Measurements from ENCODE around the gene PIEZO1. TPM values are rescaled to one million over a fixed set of nuclear protein-coding genes. Genes with fewer than 3 reads are reported as not detected.

Gene PIEZO1
- total RNA-seq, 6 experiments from 2014 or later = 238 to 293 (median 264) TPM

GRCh38 chr16:88809068-88809675 is 24.2 kb upstream of the PIEZO1 start:
- Mint-ChIP-seq H3K4me3 (no peak overlapping the region), H3K27me3 (ENCODE audit: insufficient read depth) (peaks cover 5% of the 10 kb centered on the region), H3K36me3 (ENCODE audit: low read depth) (no peaks in the 10 kb centered on the region; the same call in 1 of the 2 replicates), H3K4me1 (ENCODE audit: low read depth) (peaks cover 20% of the 10 kb centered on the region), H3K9me3 (no peaks in the 10 kb centered on the region), H3K27ac (peak overlapping the region; percentile 56)
- no peak for TF ChIP-seq CTCF (IDR thresholded peaks at IDR 0.05)
- no peak for DNase-seq

GRCh38 chr16:88807626-88808453 is 22.8 kb upstream of the PIEZO1 start:
- no peak overlapping the region for H3K27ac Mint-ChIP-seq
- H3K27me3 Mint-ChIP-seq (ENCODE audit: insufficient read depth) = peaks cover 5% of the 10 kb centered on the region
- H3K9me3 Mint-ChIP-seq = no peaks in the 10 kb centered on the region
- no peak overlapping the region for H3K4me3 Mint-ChIP-seq
- no peak for TF ChIP-seq CTCF (IDR thresholded peaks at IDR 0.05)
- no peak for DNase-seq
- no peaks in the 10 kb centered on the region; the same call in 1 of the 2 replicates for H3K36me3 Mint-ChIP-seq (ENCODE audit: low read depth)
- H3K4me1 Mint-ChIP-seq (ENCODE audit: low read depth) = peaks cover 20% of the 10 kb centered on the region

DNA sequence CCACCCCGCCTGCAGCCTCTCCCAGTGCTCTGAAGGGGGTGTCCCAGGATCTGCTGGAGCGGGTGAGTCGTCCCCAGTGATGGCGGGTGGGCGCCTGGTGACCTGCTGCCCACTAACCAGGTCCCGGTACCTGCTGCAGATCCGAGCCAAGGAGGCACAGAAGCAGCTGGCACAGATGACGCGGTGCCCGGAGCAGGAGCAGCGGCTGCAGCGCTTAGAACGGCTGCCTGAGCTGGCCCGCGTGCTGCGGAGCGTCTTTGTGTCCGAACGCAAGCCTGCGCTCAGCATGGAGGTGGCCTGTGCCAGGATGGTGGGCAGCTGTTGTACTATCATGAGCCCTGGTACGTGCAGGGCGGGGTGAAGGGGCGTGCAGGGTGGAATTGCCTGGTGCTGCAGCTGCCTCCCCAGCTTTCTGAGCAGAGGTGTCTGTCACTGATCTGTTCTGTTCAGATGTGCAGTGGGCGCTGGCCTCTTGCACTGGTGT is 22.2 kb upstream of the PIEZO1 start:
- Mint-ChIP-seq H3K9me3 (no peaks in the 10 kb centered on the region), H3K27me3 (ENCODE audit: insufficient read depth) (peaks cover 6% of the 10 kb centered on the region), H3K4me1 (ENCODE audit: low read depth) (peaks cover 20% of the 10 kb centered on the region), H3K27ac (no peak overlapping the region), H3K4me3 (no peak overlapping the region), H3K36me3 (ENCODE audit: low read depth) (no peaks in the 10 kb centered on the region; the same call in 1 of the 2 replicates)
- no peak for TF ChIP-seq CTCF (IDR thresholded peaks at IDR 0.05)
- no peak for DNase-seq

DNA sequence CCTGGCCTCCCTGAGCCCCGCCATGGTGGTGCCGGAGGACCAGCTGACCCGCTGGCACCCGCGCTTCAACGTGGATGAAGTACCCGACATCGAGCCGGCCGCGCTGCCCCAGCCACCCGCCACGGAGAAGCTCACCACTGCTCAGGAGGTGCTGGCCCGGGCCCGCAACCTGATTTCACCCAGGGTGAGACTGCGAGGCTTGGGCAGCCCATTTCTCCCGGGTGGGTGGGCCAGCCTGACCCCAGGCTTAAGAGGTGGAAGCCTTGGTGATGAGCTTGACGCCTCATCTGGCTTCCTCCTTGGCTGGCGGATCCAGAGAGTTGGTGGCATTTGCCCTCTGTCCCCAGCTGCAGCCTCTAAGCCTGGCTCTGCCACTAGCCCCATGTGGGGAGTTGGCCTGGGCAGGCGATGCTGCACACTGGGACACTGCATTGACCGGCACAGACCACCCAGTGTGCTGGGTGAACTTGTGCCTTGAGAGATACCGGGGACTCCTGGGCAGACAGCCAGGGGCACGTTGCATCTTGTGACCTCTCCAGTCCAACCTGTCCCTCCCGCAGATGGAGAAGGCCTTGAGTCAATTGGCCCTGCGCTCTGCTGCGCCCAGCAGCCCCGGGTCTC is 21.6 kb upstream of the PIEZO1 start:
- no peak for DNase-seq
- no peak for TF ChIP-seq CTCF (IDR thresholded peaks at IDR 0.05)
- H3K4me3 Mint-ChIP-seq = no peak overlapping the region
- H3K27me3 Mint-ChIP-seq (ENCODE audit: insufficient read depth) = peaks cover 6% of the 10 kb centered on the region
- H3K27ac Mint-ChIP-seq = no peak overlapping the region
- peaks cover 20% of the 10 kb centered on the region for H3K4me1 Mint-ChIP-seq (ENCODE audit: low read depth)
- H3K9me3 Mint-ChIP-seq = no peaks in the 10 kb centered on the region
- H3K36me3 Mint-ChIP-seq (ENCODE audit: low read depth) = no peaks in the 10 kb centered on the region; the same call in 1 of the 2 replicates

DNA sequence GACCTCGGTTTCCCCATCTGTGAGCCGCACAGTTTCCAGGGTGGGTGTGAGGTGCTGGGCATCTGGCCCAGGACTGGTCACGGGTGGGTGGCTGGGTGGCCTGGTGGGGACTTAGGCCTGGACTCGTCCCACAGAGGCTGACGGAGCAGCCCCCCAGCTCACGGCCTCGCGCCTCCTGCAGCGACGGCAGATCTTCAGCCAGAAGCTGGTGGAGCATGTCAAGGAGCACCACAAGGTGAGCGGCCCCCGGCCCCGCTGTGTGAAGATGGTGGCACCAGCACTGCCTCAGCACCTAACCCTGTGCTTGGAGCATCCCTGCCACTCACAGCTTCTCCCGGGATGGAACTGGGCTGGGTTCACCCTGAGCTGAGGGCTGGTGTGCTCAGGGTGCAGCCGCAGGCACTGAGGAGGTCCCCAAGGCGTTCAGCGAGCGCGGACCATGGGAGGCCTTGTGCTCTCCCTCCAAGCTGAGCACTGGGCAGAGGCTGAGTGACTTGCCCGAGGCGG is 20.9 kb upstream of the PIEZO1 start:
- DNase-seq = no peak
- TF ChIP-seq CTCF (IDR thresholded peaks at IDR 0.05) = no peak
- Mint-ChIP-seq H3K9me3 (no peaks in the 10 kb centered on the region), H3K4me1 (ENCODE audit: low read depth) (peaks cover 19% of the 10 kb centered on the region), H3K36me3 (ENCODE audit: low read depth) (no peaks in the 10 kb centered on the region; the same call in 1 of the 2 replicates), H3K27me3 (ENCODE audit: insufficient read depth) (peaks cover 4% of the 10 kb centered on the region), H3K27ac (no peak overlapping the region), H3K4me3 (no peak overlapping the region)
